Measurements from ENCODE around the gene EIF1. TPM values are rescaled to one million over a fixed set of nuclear protein-coding genes. Genes with fewer than 3 reads are reported as not detected.

EIF1 gene
- total and polyA plus RNA-seq, 2 donors (not counting 3 experiments of a cell fraction or from before 2014, with no cell fraction given): 168 to 814 TPM

- Histone ChIP-seq H3K27me3 (ENCODE audit: control insufficient read depth in 2 of 2, insufficient read depth in 2 of 2, low read length in 2 of 2) (peaks cover 15 to 17% of the 10 kb centered on the region in 2 experiments), H3K4me3 (replicated peaks in 1 of 3; ENCODE audit: insufficient read depth in 1 of 3, low read depth in 1 of 3, low read length in 3 of 3) (no peak overlapping the region), H3K79me2 (ENCODE audit: control insufficient read depth, insufficient read depth, low read length) (no peaks in the 10 kb centered on the region), H3K9me1 (replicated peaks; ENCODE audit: control insufficient read depth, extremely low read depth, insufficient read depth, low read length) (no peaks in the 10 kb centered on the region), H3K36me3 (ENCODE audit: control insufficient read depth in 2 of 2, extremely low read depth in 1 of 2, insufficient read depth in 2 of 2, low read length in 2 of 2) (no peaks in the 10 kb centered on the region), H3K27ac (ENCODE audit: insufficient read depth, low read depth, low read length) (no peak overlapping the region), H3K9me3 (replicated peaks; ENCODE audit: control insufficient read depth, insufficient read depth, low read length) (no peaks in the 10 kb centered on the region), H3K4me2 (ENCODE audit: insufficient read depth, low read length) (no peak overlapping the region), H2AFZ (ENCODE audit: low read depth, low read length) (no peak overlapping the region), H4K20me1 (replicated peaks; ENCODE audit: control insufficient read depth, extremely low read depth, insufficient read depth, low read length) (no peaks in the 10 kb centered on the region), H3K9ac (replicated peaks; ENCODE audit: extremely low read depth, insufficient read depth, low read length) (no peak overlapping the region), H3K4me1 (ENCODE audit: control insufficient read depth, extremely low read depth, insufficient read depth, low read length) (no peaks in the 10 kb centered on the region)
- ChIA-PET POLR2A (no interaction called here), CTCF (interaction anchor here (2.5 kb wide), 1 partner anchor 10 kb away, joined by 11 read pairs; no protein-coding TSS in a partner anchor)
- no peak for DNase-seq (ENCODE audit: low read depth, low spot score)
- intact Hi-C loops (cut with micrococcal nuclease) (no loop called here), dilution Hi-C loops (cut with MboI; ENCODE audit: extremely low pct_ligation_motif_present, low sequenced_read_pairs) (no loop called here)
- no TSS peak for BruUV-seq (replicated peaks)
- TF ChIP-seq EZH2 (IDR thresholded peaks at IDR 0.05; ENCODE audit: borderline replicate concordance, low read depth, low read length, severe bottlenecking) (no peak), MYC (IDR thresholded peaks at IDR 0.05; ENCODE audit: low read depth, low read length) (no peak), JUN (IDR thresholded peaks at IDR 0.05; ENCODE audit: borderline replicate concordance, insufficient read depth, insufficient read length, low read depth) (no peak), CTCF (IDR thresholded peaks at IDR 0.05; ENCODE audit: extremely low read depth in 1 of 2, insufficient read depth in 1 of 2, low read depth in 1 of 2, low read length in 2 of 2) (no peak), POLR2A (IDR thresholded peaks at IDR 0.05; ENCODE audit: low read depth, low read length) (no peak), FOS (IDR thresholded peaks at IDR 0.05; ENCODE audit: borderline replicate concordance, insufficient read depth, low read length) (no peak), MAX (IDR thresholded peaks at IDR 0.05; ENCODE audit: insufficient read depth, insufficient read length) (no peak), GATA2 (IDR thresholded peaks at IDR 0.05; ENCODE audit: insufficient read depth, insufficient read length, low read depth, low read length) (no peak), POLR2AphosphoS5 (IDR thresholded peaks at IDR 0.05; ENCODE audit: insufficient read depth, low read depth, low read length) (no peak)
- FAIRE-seq: no peak
These were observed 39.4 kb downstream of the EIF1 start for GRCh38 chr17:41728056-41728455.

All from endothelial cell of umbilical vein (primary cell).